Retinal pigment epithelial cell (primary cell): ENCODE measurements around the gene STAMBP.
"Not testable (repeated sequence)": the region's sequence is repeated elsewhere in the genome, so short reads cannot be mapped to it uniquely, and the experiment has no call there.

Experiments
- DNase-seq: peaks from one replicate; pipeline ENCODE4 v3.0.0-alpha.2; 2010; ENCODE audit warnings: low read depth
- H3K4me3 ChIP-seq: 2 replicates; pipeline ENCODE4 v1.5.1; 2011; ENCODE audit warnings: mild to moderate bottlenecking, low read length, control low read depth, moderate library complexity
- CTCF ChIP-seq: conservative IDR thresholded peaks from 2 replicates; pipeline ENCODE4 v1.5.1; 2011; ENCODE audit warnings: low read depth, low read length, control low read depth, inconsistent platforms

Gene STAMBP

GRCh38 chr2:73901143-73901542 lies 72.4 kb downstream of the STAMBP start:
- no peak for TF ChIP-seq CTCF
- DNase-seq, result no peak
- no peak overlapping the region for H3K4me3 ChIP-seq

DNA sequence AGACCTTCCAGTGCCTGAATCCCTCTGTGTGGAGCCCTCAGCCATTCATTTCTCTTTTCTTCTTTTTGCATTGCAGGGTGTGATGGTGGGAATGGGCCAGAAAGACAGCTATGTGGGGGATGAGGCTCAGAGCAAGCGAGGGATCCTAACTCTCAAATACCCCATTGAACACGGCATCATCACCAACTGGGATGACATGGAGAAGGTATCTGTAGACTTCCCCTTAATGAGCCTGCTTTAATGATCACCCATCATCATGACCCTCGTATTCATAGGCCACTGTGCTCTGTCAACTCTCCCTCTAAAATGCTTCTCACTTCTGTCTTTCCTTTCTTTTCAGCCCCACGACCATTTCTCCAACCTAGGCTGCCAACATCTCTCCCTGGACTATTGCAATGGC lies 73.5 kb downstream of the STAMBP start:
- no peak overlapping the region for H3K4me3 ChIP-seq
- no peak for DNase-seq
- TF ChIP-seq CTCF, result no peak

DNA sequence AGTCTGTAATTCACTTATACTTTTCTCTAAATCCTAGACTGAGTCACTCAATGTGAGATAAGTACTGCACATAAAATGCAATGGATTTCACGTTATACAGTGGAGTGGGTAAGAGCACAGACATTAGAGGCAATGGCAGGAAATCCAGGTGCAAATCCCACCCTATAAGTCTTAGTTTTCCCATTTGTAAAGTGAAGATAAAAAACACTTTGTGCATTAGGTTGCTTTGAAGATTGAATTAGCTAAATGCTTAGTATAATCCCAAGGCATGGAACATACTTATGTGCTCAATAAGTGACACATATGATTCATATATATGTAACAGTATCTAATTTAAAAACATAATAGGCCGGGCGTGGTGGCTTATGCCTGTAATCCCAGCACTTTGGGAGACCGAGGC lies 74.6 kb downstream of the STAMBP start:
- no peak for TF ChIP-seq CTCF
- H3K4me3 ChIP-seq, result no peak overlapping the region
- DNase-seq, result no peak

DNA sequence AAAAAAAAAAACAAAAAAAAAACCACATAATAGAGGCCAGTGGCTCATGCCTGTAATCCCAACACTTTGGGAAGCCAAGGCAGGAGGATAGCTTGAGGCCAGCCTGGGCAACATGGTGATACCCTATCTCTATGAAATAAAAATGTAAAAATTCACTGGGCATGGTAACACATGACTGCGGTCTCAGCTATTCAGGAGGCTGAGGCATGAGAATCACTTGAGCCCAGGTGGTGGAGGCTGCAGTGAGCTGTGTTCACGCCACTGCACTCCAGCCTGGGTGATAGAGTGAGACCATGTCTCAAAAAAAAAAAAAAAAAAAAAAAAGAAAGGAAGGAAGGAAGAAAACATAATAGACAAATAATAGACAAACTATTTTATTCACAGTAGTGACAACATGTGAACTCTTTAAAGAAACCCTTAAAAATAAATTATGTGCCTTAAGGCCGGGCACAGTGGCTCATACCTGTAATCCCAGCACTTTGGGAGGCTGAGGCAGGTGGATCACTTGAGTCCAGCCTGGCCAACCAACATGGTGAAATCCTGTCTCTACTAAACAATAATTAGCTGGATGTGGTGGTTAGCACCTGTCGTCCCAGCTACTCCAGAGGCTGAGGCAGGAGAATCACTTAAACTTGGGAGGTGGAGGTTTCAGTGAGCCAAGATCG lies 75.3 kb downstream of the STAMBP start:
- DNase-seq, H3K4me3 ChIP-seq: not testable (repeated sequence)

DNA sequence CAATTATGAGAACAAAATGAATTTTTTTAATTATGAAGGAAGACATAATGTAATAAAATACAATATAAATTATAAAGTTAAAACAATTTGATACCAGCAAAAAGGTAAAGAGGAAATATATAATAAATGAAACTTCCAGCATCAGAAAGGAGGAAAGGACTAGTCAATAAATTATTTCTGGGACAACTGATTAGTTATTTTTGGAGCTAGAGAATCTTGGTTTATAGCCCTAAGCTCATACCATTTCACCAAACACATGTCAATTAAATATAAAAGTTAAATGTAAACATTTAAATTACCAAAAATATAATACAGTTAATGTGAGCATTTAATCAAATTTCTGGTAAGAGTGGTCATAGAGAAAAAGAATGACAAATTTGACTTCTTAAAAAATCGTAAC lies 76.2 kb downstream of the STAMBP start:
- no peak for TF ChIP-seq CTCF
- no peak for DNase-seq
- no peak overlapping the region for H3K4me3 ChIP-seq

DNA sequence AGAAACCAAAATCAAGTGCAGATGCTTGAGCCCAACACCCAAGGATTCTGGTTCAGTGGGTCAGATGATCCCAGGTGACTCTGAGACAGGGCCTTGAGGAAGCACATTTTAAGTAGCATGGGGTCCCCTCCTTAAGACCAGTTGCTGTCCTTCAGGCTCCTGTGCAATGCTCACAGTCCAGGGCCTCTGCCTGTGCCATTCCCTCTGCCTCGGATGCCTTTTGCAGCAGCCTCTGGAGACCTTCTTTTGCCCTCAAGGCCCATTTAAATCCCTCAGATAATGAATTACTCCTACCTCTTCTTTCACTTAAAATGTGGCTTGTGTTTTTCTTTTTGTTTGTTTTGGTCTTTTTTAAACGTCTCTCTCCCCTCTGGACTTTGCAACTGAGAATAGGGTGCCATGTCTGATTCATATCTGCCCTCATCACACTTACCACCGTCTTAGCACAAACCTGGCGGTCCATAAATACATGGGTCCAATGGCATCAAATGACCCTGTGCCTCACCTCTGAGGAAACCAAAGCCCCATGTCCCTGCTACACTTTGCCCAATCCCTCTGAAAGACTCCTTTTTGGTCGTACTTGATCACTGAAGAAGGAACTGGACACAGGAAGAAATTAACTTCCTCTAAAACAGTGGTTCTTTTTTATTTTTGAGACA lies 78.2 kb downstream of the STAMBP start:
- no peak overlapping the region for H3K4me3 ChIP-seq
- TF ChIP-seq CTCF, result no peak
- DNase-seq, result no peak

GRCh38 chr2:73907840-73908452 lies 79.2 kb downstream of the STAMBP start:
- no peak overlapping the region for H3K4me3 ChIP-seq

More at GRCh38 chr2:73907840-73908452, 79.2 kb downstream of the STAMBP start:
- TF ChIP-seq CTCF, result no peak
- no peak for DNase-seq
